GM19023 (cell line): ENCODE measurements around the gene DUSP16.
"Not testable (repeated sequence)": the region's sequence is repeated elsewhere in the genome, so short reads cannot be mapped to it uniquely, and the experiment has no call there.

Experiments used
- ATAC-seq: cut with Tn5 transposase; IDR thresholded peaks from one replicate; pipeline ENCODE4 v1.9.1; 2021; ENCODE audit warnings: mild to moderate bottlenecking, moderate library complexity; ENCODE audit not compliant: unreplicated experiment

DUSP16 gene

GRCh38 chr12:12521888-12522287, 40.8 kb downstream of the DUSP16 start:
- no peak for ATAC-seq

DNA sequence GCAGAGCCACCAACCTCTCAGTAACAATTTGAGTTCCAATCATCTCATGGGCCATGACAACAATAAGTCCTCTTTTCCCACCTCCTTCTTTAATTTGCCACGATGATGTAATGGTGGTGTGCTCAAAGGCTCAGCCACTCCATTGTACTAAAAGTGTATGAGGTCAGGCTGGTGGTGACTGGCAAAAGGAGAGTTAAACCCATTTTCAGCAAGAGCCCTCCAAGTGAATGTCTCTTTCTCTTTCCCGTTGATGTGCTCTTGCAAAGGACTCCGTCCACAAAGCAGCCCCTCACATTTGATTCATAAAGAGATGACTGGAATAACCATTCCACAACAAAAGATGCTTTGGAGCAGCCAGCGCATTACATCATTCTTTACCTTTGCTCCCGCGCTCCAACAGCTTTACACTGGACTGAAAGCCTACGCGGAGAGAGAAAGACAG, 41.6 kb downstream of the DUSP16 start:
- no peak for ATAC-seq

DNA sequence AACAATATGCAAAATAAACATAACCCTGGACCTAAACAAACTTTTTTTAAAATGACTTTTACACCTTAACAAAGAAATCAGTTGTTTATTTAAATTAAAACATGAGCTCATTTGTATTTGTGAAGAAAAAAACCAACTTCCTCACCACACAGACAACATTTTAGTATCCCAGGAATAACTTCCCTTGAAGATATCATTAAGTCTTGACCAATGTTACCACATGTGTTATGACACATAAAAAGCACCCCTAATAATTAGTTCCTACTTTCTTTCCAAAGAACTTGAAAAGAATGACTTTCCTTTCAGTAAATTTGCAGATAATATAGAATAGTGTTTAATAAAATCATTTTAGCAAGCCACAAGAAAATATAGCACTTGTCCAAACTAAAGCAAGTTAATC, 42.4 kb downstream of the DUSP16 start:
- no peak for ATAC-seq

GRCh38 chr12:12519354-12519998, 43.2 kb downstream of the DUSP16 start:
- no peak for ATAC-seq

- ATAC-seq = no peak
Measured at GRCh38 chr12:12518919-12519318, 43.7 kb downstream of the DUSP16 start.

- no peak for ATAC-seq
Measured at GRCh38 chr12:12518464-12518845, 44.2 kb downstream of the DUSP16 start.

GRCh38 chr12:12513416-12514006, 49.2 kb downstream of the DUSP16 start:
- no peak for ATAC-seq

DNA sequence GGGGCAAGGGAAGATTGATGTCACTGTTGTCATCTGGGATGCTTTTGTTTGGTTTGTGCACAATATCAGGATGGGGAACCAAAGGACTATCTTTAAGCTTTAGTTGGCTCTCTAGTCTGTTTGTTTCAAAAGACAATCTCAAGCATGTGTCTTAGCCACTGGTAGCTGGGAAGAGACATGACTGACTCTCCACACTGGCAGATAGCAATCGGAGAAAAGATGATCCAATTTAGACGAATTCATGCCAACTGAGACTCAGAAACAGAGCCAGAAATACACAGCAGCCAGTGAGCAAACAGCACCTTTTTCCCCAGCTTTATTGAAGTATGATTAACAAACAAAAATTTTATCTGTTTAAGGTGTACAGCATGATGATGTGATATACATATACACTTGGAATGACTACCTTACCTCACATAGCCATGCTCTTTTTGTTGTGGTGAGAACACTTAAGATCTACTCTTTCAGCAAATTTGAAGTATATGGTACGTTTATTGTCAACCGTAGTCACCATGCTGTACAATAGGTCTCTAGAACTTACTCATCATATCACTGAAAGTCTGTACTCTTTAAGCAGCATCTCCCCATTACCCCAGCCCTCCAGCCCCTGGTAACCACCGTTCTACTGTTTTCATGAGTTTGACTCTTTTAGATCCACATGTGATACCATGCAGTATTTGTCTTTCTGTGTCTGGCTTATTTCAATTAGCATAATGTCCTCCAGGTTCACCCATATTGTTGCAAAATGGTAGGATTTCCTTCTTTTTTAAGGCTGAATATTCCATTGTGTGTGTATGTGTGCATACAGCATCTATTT, 50.6 kb downstream of the DUSP16 start:
- ATAC-seq = no peak

DNA sequence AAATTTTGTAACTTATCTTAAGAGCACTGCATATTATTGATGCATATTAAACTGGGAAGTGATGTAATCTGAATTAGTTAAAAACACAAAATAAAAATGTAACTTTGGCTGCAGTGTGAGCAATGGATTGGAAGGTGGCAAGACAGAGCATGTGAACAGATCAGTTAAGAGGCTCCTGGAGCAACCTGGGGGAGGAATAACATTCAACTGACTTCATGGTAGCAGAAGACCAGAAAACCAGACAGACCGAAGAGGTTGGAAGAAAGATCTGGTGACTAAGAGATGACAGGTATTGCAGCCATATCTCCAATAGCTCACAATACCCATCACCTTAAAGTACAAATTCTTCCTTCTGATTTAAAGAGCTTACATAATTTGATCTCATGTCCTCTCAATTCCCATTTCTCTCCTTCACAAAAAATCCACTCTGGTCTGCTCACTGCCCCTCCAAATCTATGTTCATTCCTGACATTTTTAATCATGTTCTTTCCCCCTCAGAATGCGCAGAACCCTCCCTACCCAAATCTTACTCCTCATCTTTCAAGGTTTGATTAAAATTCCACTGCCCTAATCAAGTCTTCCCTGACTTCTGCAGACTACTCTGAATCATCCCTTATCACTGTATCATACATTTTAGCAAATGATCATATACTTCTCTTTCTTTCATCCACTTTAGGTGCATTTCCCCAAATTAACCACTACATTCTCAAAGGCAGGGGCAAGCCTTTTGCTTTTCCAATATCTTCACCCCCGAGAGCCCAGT, 51.5 kb downstream of the DUSP16 start:
- ATAC-seq = no peak

DNA sequence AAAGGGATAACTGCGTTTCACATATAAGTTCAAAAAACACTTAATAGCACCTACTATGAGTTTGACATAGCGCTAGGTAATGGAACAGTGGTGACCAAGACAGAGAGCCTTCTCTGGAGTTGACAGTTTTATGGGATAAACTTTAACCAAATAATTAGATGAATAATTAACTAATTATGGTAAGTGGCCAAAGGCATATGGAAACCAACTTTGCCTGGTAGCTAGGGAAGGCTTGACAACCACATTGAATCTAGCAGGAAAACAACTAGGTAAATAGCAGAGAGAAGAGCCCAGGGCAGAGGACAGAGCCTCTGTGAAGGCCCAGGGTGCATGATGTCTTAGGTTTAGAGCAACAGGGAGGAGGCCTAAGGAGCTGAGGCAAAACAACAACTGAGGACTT, 52.1 kb downstream of the DUSP16 start:
- ATAC-seq = no peak

DNA sequence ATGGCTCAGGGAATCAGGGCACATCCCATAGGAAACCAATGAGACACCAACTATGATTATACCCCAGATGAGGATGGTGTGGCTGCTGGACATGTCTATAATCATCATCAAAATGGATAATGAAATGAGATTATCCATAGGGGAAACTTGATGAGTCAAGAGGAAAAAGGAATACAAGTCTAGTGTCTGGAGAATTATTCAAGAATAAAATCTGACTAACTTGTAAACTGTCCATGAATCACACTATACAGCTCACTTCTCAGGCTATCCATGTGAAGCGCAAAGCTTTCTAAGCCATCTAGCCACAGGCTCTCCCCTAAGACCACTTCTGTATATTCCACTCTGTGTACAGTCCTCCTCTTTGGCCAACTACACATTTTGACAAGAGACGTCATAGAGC, 52.5 kb downstream of the DUSP16 start:
- no peak for ATAC-seq

- ATAC-seq = no peak
Measured at GRCh38 chr12:12508612-12509011, 54.1 kb downstream of the DUSP16 start.

DNA sequence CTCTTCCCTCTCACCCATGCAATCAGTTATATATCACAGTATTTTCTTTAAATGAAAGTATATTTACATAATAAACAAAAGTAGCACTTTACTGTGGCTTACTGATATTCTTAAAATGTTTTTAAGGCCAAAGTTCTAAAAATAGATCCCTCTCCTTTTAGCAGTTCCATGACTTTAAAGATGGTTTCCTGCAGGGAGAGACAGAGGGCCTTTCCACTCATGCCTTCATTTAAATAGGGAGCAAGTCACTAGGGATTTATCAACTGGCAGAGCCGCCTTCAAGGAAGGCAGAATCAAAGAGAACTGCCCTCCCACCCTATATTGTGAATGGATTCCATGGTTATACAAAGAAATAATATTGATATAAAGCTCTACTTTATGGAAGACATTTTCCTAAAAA, 55.5 kb downstream of the DUSP16 start:
- no peak for ATAC-seq

DNA sequence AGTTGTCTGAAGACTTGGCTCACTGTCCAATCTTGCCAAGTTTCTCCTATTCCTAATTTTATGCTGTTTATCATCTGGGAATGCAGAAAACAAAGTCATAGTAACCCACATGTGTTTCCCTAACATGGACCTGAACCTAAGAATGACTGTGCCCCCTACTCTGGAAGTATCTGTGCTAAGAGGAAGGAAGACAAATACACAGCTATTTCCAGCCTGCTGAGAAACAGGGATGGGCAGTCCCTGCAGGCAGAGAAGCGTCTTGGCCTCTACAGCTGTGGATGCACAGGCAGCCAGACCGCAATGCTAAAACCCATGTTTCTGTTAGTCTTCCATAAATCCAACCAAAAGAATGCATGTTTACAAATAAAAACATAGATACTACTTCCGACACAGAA, 56.2 kb downstream of the DUSP16 start:
- ATAC-seq = no peak

- ATAC-seq = peak; percentile 82
Measured at GRCh38 chr12:12505544-12506495, 56.8 kb downstream of the DUSP16 start.

- no peak for ATAC-seq
Measured at GRCh38 chr12:12503384-12504078, 59.1 kb downstream of the DUSP16 start.

GRCh38 chr12:12502815-12503151, 59.9 kb downstream of the DUSP16 start:
- ATAC-seq = no peak

GRCh38 chr12:12502130-12502814, 60.4 kb downstream of the DUSP16 start:
- ATAC-seq = not testable (repeated sequence)

GRCh38 chr12:12501121-12501520, 61.5 kb downstream of the DUSP16 start:
- no peak for ATAC-seq
